Measurements from ENCODE around the gene BCO1. TPM values are rescaled to one million over a fixed set of nuclear protein-coding genes. Genes with fewer than 3 reads are reported as not detected.

Gene BCO1
- total RNA-seq, 1 donor: not detected

DNA sequence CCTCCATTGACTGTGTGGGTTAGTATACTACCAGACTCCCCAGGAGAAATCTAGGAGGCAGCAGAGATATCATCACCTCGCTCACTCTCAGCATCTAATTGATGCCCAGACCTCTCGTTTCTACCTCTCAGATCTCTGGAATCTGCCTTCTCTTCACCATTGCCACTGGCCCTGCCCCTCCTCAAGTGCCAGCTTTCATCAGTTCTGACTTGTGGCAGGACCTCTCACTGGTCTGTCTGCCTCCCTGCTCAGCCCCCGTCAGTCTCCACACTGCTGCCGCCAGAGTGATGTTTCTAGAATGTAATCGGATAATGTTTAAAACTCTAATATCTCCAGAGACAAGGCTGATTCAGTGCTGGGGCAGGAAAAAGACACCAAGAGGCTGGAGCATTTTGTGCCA is 91.5 kb downstream of the BCO1 start:
- no peak overlapping the region for H3K4me3 ChIP-seq (ENCODE audit: low read depth, low read length)
- TF ChIP-seq, protein P1, sequence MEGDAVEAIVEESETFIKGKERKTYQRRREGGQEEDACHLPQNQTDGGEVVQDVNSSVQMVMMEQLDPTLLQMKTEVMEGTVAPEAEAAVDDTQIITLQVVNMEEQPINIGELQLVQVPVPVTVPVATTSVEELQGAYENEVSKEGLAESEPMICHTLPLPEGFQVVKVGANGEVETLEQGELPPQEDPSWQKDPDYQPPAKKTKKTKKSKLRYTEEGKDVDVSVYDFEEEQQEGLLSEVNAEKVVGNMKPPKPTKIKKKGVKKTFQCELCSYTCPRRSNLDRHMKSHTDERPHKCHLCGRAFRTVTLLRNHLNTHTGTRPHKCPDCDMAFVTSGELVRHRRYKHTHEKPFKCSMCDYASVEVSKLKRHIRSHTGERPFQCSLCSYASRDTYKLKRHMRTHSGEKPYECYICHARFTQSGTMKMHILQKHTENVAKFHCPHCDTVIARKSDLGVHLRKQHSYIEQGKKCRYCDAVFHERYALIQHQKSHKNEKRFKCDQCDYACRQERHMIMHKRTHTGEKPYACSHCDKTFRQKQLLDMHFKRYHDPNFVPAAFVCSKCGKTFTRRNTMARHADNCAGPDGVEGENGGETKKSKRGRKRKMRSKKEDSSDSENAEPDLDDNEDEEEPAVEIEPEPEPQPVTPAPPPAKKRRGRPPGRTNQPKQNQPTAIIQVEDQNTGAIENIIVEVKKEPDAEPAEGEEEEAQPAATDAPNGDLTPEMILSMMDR (IDR thresholded peaks at IDR 0.05; ENCODE audit: insufficient read depth, low read length): no peak
- DNase-seq (ENCODE audit: low read depth): no peak

DNA sequence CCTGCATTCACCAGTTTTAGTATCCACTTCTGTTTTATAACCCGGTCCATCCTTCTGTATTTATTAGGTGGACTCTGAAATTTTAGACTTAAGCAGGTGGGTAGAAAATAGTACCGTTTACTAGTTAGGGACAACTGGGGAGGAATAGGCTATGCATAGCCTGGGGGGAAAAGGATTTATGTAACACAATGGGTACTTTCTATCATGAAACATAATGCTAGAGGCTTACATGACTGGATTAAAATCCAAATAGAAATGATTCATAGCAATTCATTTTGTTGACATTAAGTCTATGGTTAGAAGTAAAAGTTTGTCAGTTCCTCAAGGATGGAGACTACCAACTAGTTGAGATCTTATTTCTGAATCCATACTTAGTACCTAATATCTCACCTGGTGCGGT is 94.9 kb downstream of the BCO1 start:
- DNase-seq (ENCODE audit: low read depth): no peak
- TF ChIP-seq, protein P1 (IDR thresholded peaks at IDR 0.05; ENCODE audit: insufficient read depth, low read length): no peak
- no peak overlapping the region for H3K4me3 ChIP-seq (ENCODE audit: low read depth, low read length)

DNA sequence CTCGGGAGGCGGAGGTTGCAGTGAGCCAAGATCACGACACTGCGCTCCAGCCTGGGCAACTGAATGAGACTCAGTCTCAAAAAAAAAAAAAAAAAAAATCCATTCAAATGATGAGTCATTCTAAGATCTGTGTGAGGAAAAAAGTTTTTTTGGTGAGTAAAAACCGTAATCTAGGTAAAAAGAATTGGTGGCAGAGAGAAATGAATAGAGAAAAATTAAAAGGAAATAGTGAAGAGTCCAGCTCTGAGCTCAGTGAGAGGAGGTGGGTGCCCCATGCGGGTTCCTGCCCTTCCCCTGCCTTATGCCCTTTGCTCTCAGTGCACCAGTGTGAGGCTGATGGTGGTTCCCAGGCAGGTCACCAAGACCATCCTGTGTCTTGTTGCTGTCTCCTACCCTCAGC is 97.2 kb downstream of the BCO1 start:
- DNase-seq (ENCODE audit: low read depth): no peak
- no peak overlapping the region for H3K4me3 ChIP-seq (ENCODE audit: low read depth, low read length)
- TF ChIP-seq, protein P1 (IDR thresholded peaks at IDR 0.05; ENCODE audit: insufficient read depth, low read length): no peak

DNA sequence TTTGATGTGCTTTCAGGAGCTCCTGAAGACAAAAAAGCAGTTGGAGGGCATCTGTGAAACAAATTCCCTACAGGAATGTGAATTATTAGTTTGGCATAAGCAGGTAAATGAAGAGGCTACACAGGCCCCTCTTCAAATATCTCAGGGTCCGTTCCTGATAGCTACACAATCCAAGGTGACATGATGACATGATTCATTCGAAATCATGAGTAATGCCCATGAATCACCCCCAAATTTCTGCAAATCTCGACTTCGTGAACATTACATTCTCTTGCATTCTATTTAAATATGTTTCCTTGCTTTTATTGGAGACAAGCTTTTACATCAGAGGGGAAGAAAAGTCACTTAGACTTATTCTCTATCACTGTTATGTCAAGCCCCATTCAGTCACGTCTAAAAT is 98.6 kb downstream of the BCO1 start:
- TF ChIP-seq, protein P1 (IDR thresholded peaks at IDR 0.05; ENCODE audit: insufficient read depth, low read length): no peak
- no peak overlapping the region for H3K4me3 ChIP-seq (ENCODE audit: low read depth, low read length)
- DNase-seq (ENCODE audit: low read depth): no peak

Other genes starting within 250 kb of the BCO1 start
- gene CMC2, start 231.8 kb upstream of the BCO1 start, total RNA-seq (ENCODE audit: low replicate concordance): 21.5 and 56.9 TPM in 2 replicates
- gene CENPN, start 231.5 kb upstream of the BCO1 start, total RNA-seq (ENCODE audit: low replicate concordance): 9.9 and 65.5 TPM in 2 replicates
- 38.2 and 45.4 TPM in 2 replicates for gene ATMIN, start 202.8 kb upstream of the BCO1 start, total RNA-seq (ENCODE audit: low replicate concordance)
- gene C16orf46, start 161.5 kb upstream of the BCO1 start, total RNA-seq (ENCODE audit: low replicate concordance): 0.54 and 0.90 TPM in 2 replicates
- gene GCSH, start 142.3 kb upstream of the BCO1 start, total RNA-seq (ENCODE audit: low replicate concordance): 36.2 and 84.3 TPM in 2 replicates
- gene GAN, start 76.3 kb downstream of the BCO1 start, total RNA-seq (ENCODE audit: low replicate concordance): 6.2 and 21.3 TPM in 2 replicates
- 12.3 and 15.7 TPM in 2 replicates for gene CMIP, start 206.1 kb downstream of the BCO1 start, total RNA-seq (ENCODE audit: low replicate concordance)